ENCODE data around the gene DOCK6. TPM values are rescaled to one million over a fixed set of nuclear protein-coding genes. Genes with fewer than 3 reads are reported as not detected.

The DOCK6 gene
- total RNA-seq, 1 donor from 2014 or later = 7.7 TPM

DNA sequence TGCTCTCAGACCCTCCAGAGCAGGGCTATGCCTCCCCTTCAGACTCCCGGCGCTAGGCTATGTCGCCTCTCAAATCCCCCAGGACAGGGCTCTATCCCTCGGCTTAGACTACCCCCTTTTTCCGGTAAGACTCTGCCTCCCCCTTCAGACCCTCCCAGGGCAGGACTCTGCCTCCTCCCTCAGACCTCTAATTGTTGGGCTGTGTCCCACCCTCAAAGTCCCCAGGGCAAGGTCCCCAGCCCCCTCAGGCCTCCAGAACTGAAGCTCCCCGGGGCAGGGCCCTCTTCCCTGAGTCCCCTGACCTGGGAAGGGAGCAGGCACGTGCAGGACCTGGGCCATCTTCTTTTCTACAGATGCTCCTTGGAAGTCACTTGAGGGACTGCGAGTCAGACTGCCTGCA is 68.2 kb downstream of the DOCK6 start:
- DNase-seq = no peak

DNA sequence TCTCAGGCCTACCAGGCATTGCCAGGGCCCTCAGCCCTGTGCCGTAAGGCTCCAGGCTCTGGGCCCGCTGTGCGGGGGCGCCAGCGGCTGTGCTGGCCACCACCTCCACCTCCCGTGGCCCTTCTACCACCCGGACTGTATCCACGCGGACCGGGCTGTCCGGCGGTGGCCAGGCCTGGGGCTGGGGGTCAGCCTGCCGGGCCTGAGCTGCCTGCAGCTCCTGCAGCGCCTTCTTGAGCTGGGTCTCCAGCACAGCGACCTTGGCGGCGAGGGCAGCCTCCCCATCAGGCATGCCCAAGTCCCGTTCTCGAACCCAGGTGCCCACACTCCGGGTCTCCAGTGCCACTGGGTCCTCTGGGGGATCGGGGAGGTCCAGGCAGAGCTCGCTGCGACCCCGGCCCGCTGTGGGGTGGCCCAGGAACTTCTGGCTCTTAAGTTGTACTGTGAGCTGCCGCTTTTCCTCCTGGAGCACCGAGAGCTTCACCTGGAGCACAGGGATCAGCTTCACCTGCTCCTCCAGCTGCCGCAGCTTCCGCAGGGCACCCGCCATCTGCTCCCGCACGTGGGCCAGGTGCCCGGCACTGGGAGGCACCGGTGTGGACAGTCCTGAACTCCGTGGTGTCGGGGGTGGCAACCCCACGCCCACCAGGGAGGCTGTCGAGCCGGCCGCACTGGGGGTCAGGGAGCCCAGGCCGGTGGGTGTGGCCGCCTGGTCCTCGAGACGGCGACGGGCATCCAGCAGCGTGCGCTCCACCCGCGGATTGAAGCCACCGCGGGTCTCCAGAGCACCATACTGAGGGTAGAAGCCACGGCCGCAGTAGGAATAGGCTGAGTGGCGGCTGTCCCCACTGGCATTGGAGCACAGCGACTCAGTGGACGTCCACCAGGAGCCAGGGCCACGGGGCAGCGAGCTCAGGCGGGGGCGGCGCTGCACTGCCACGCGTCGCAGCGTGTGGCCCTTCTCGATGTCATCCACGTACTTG is 69.1 kb downstream of the DOCK6 start:
- Mint-ChIP-seq H3K9me3 (no peaks in the 10 kb centered on the region), H3K27me3 (peaks cover 15% of the 10 kb centered on the region), H3K4me1 (peaks cover 25% of the 10 kb centered on the region), H3K27ac (no peak overlapping the region), H3K36me3 (ENCODE audit: low read depth) (no peaks in the 10 kb centered on the region), H3K4me3 (no peak overlapping the region)
- ATAC-seq (ENCODE audit: low read depth) (no peak), DNase-seq (no peak)
- intact Hi-C loops (cut with micrococcal nuclease) = no loop called here
- ChIA-PET CTCF (no interaction called here), POLR2A (no interaction called here)
- TF ChIP-seq, protein P1, sequence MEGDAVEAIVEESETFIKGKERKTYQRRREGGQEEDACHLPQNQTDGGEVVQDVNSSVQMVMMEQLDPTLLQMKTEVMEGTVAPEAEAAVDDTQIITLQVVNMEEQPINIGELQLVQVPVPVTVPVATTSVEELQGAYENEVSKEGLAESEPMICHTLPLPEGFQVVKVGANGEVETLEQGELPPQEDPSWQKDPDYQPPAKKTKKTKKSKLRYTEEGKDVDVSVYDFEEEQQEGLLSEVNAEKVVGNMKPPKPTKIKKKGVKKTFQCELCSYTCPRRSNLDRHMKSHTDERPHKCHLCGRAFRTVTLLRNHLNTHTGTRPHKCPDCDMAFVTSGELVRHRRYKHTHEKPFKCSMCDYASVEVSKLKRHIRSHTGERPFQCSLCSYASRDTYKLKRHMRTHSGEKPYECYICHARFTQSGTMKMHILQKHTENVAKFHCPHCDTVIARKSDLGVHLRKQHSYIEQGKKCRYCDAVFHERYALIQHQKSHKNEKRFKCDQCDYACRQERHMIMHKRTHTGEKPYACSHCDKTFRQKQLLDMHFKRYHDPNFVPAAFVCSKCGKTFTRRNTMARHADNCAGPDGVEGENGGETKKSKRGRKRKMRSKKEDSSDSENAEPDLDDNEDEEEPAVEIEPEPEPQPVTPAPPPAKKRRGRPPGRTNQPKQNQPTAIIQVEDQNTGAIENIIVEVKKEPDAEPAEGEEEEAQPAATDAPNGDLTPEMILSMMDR (IDR thresholded peaks at IDR 0.05) = no peak

More for the DNA sequence above, 68.2 kb downstream of the DOCK6 start:
- intact Hi-C loops (cut with micrococcal nuclease) = no loop called here
- no peak overlapping the region for H3K4me3 Mint-ChIP-seq
- H3K9me3 Mint-ChIP-seq = no peaks in the 10 kb centered on the region
- ChIA-PET POLR2A (no interaction called here), CTCF (no interaction called here)
- H3K4me1 Mint-ChIP-seq = peaks cover 25% of the 10 kb centered on the region
- ATAC-seq (ENCODE audit: low read depth) = no peak
- TF ChIP-seq, protein P1 (IDR thresholded peaks at IDR 0.05) = no peak
- H3K27ac Mint-ChIP-seq = no peak overlapping the region
- H3K27me3 Mint-ChIP-seq = peaks cover 15% of the 10 kb centered on the region
- no peaks in the 10 kb centered on the region for H3K36me3 Mint-ChIP-seq (ENCODE audit: low read depth)

DNA sequence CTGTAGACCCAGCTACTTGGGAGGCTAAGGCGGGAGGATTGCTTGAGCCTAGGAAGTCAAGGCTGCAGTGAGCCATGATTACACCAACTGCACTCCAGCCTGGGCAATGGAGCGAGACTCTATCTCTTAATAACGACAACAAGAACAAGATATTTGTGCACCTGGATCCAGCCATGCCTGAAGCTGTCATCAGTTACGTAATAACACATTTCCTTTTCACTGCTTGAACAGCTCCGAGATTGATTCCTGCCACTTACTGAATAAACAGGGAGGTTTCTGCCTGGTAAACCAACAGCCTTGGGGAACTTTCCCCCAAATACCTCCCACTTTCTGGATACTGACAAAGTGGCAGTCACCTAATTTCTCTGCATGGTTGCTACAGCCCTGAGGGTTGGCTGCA is 70.4 kb downstream of the DOCK6 start:
- no peaks in the 10 kb centered on the region for H3K36me3 Mint-ChIP-seq (ENCODE audit: low read depth)
- H3K4me3 Mint-ChIP-seq = no peak overlapping the region
- ChIA-PET CTCF (no interaction called here), POLR2A (interaction anchor here (0.6 kb wide), 1 partner anchor 8 kb away, joined by 6 read pairs; no protein-coding TSS in a partner anchor)
- TF ChIP-seq, protein P1 (IDR thresholded peaks at IDR 0.05) = no peak
- no peaks in the 10 kb centered on the region for H3K9me3 Mint-ChIP-seq
- H3K4me1 Mint-ChIP-seq = peaks cover 20% of the 10 kb centered on the region
- H3K27ac Mint-ChIP-seq = no peak overlapping the region
- DNase-seq = no peak
- ATAC-seq (ENCODE audit: low read depth) = peak; percentile 48
- H3K27me3 Mint-ChIP-seq = peaks cover 15% of the 10 kb centered on the region
- intact Hi-C loops (cut with micrococcal nuclease) = no loop called here

DNA sequence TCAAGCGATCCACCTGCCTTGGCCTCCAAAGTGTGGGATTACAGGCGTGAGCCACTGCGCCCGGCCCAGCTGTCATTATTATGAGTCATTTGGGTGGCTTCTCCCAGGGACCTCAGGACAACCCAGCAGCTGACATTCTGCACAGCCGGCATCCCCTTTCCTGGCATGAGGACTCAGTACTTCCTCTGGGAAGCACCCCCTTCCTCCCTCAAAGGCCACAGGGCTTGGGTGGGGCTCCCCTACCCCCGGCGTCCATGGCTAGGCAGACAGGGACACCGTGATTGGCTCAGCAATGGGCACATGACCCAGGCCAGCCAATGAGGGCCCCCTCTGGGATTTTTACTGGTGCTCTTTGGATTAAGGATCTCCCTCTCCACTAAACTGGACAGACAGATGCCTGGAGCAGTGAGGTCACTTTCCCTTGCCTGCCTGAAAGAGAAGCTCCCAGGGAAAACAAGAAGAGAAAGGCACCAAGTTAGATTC is 71.0 kb downstream of the DOCK6 start:
- ATAC-seq (ENCODE audit: low read depth) (no peak), DNase-seq (no peak)
- Mint-ChIP-seq H3K4me1 (peaks cover 18% of the 10 kb centered on the region), H3K27me3 (peaks cover 12% of the 10 kb centered on the region), H3K4me3 (no peak overlapping the region), H3K36me3 (ENCODE audit: low read depth) (no peaks in the 10 kb centered on the region), H3K9me3 (no peaks in the 10 kb centered on the region), H3K27ac (no peak overlapping the region)
- ChIA-PET CTCF (no interaction called here), POLR2A (interaction anchor here (0.6 kb wide), 1 partner anchor 8 kb away, joined by 6 read pairs; no protein-coding TSS in a partner anchor)
- TF ChIP-seq, protein P1 (IDR thresholded peaks at IDR 0.05) = no peak
- intact Hi-C loops (cut with micrococcal nuclease) = no loop called here

DNA sequence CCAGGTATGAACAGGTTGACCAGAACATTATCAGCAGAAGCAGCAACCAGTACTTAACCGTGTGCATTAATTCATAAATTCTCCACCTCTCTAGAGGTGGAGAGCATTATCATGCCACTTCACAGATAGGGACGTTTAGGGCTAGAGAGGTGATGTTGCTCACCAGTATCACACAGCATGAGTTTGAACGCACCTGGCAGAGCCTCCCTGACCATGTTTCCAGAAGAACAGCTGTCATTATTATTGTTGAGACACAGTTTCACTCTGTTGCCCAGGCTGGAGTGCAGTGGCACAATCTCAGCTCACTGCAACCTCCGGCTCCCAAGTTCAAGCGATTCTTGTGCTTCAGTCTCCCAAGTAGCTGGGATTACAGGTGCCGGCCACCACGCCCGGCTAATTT is 71.8 kb downstream of the DOCK6 start:
- CTCF ChIA-PET = no interaction called here
- POLR2A ChIA-PET = no interaction called here
- H3K36me3 Mint-ChIP-seq (ENCODE audit: low read depth) = no peaks in the 10 kb centered on the region
- DNase-seq (no peak), ATAC-seq (ENCODE audit: low read depth) (no peak)
- H3K27ac Mint-ChIP-seq = no peak overlapping the region
- H3K27me3 Mint-ChIP-seq = peaks cover 5% of the 10 kb centered on the region
- peaks cover 18% of the 10 kb centered on the region for H3K4me1 Mint-ChIP-seq
- no peak overlapping the region for H3K4me3 Mint-ChIP-seq
- intact Hi-C loops (cut with micrococcal nuclease) = no loop called here
- TF ChIP-seq, protein P1 (IDR thresholded peaks at IDR 0.05) = no peak
- H3K9me3 Mint-ChIP-seq = no peaks in the 10 kb centered on the region
